Measurements from ENCODE around the gene HPSE2.

HPSE2 gene

GRCh38 chr10:98817396-98817795 lies 418.3 kb downstream of the HPSE2 start:
- DNase-seq, result no peak

- DNase-seq, result no peak
These were observed 420.4 kb downstream of the HPSE2 start for GRCh38 chr10:98815039-98815885.

GRCh38 chr10:98814470-98814869 lies 421.2 kb downstream of the HPSE2 start:
- DNase-seq, result no peak

- DNase-seq, result no peak
These were observed 427.3 kb downstream of the HPSE2 start for GRCh38 chr10:98808282-98808892.

- no peak for DNase-seq
These were observed 435.4 kb downstream of the HPSE2 start for GRCh38 chr10:98800263-98800662.

GRCh38 chr10:98795467-98795866 lies 440.2 kb downstream of the HPSE2 start:
- DNase-seq, result no peak

- peak; percentile 41 for DNase-seq
These were observed 444.8 kb downstream of the HPSE2 start for GRCh38 chr10:98790817-98791216.

GRCh38 chr10:98778277-98778759 lies 457.3 kb downstream of the HPSE2 start:
- no peak for DNase-seq

- no peak for DNase-seq
These were observed 477.2 kb downstream of the HPSE2 start for GRCh38 chr10:98758463-98758862.

- peak; percentile 23 for DNase-seq
These were observed 487.4 kb downstream of the HPSE2 start for GRCh38 chr10:98748298-98748697.

- DNase-seq, result no peak
These were observed 490.0 kb downstream of the HPSE2 start for GRCh38 chr10:98745645-98746044.

- no peak for DNase-seq
These were observed 515.1 kb downstream of the HPSE2 start for GRCh38 chr10:98720551-98720950.

- DNase-seq, result no peak
These were observed 522.1 kb downstream of the HPSE2 start for GRCh38 chr10:98713586-98713985.

GRCh38 chr10:98696516-98696915 lies 539.1 kb downstream of the HPSE2 start:
- no peak for DNase-seq

- no peak for DNase-seq
These were observed 540.8 kb downstream of the HPSE2 start for GRCh38 chr10:98694883-98695282.

GRCh38 chr10:98694014-98694413 lies 541.6 kb downstream of the HPSE2 start:
- DNase-seq, result no peak

- no peak for DNase-seq
These were observed 548.0 kb downstream of the HPSE2 start for GRCh38 chr10:98687685-98688084.

- peak; percentile 8 for DNase-seq
These were observed 551.4 kb downstream of the HPSE2 start for GRCh38 chr10:98684019-98684899.

- DNase-seq, result no peak
These were observed 558.8 kb downstream of the HPSE2 start for GRCh38 chr10:98676895-98677294.

GRCh38 chr10:98675902-98676301 lies 559.8 kb downstream of the HPSE2 start:
- DNase-seq, result no peak

- no peak for DNase-seq
These were observed 562.4 kb downstream of the HPSE2 start for GRCh38 chr10:98673171-98673782.

- no peak for DNase-seq
These were observed 568.6 kb downstream of the HPSE2 start for GRCh38 chr10:98667081-98667480.

GRCh38 chr10:98666276-98666675 lies 569.4 kb downstream of the HPSE2 start:
- no peak for DNase-seq
